Stomach (tissue), 9 donors: ENCODE data around the gene PLCL2. TPM values are rescaled to one million over a fixed set of nuclear protein-coding genes. Genes with fewer than 3 reads are reported as not detected.

ENCODE experiments used
- DNase-seq, 2 donors: peaks; one replicate each; pipeline versions ENCODE4 v3.0.0 to v3.0.0-alpha.2; 2013 to 2019
- H3K27ac ChIP-seq, 5 donors: fragments of 200-600 bp in 4 of 5; sonication (generic) in 4 of 5; one replicate each; pipeline ENCODE4 v1.5.1; 2013 to 2019; ENCODE audit warnings: mild to moderate bottlenecking in 1 of 5, moderate library complexity in 1 of 5
- H3K27me3 ChIP-seq, 3 donors: fragments of 200-600 bp; sonication (generic); one replicate each; pipeline ENCODE4 v1.5.1; 2017 to 2019; ENCODE audit warnings: mixed run types in 1 of 3
- H3K36me3 ChIP-seq, 4 donors: fragments of 200-600 bp; sonication (generic); 1 replicate in 3 of 4; 2 replicates in 1 of 4; pipeline ENCODE4 v1.5.1; 2016 to 2019
- H3K4me1 ChIP-seq, 4 donors: fragments of 200-600 bp; sonication (generic); one replicate each; pipeline ENCODE4 v1.5.1; 2016 to 2019
- H3K4me3 ChIP-seq, 4 donors: fragments of 200-600 bp; sonication (generic) in 3 of 4; one replicate each; pipeline ENCODE4 v1.5.1; 2016 to 2019; ENCODE audit warnings: mild to moderate bottlenecking in 1 of 4
- H3K9me3 ChIP-seq, 4 donors: fragments of 200-600 bp; sonication (generic); one replicate each; pipeline ENCODE4 v1.5.1; 2016 to 2019
- EP300 ChIP-seq: sonication (generic); formaldehyde crosslinking; IDR thresholded peaks from one replicate; pipeline ENCODE4 v1.6.1; 2017; ENCODE audit warnings: antibody characterized with exemption
- POLR2A ChIP-seq, 4 donors: fragments of 450-650 bp; IDR thresholded peaks; one replicate each; pipeline ENCODE4 v1.6.1; 2016; ENCODE audit warnings: antibody characterized with exemption in 4 of 4, control low read depth in 2 of 4, mild to moderate bottlenecking in 1 of 4, moderate library complexity in 1 of 4
- POLR2AphosphoS5 ChIP-seq, 3 donors: sonication (generic); formaldehyde crosslinking; IDR thresholded peaks; one replicate each; pipeline ENCODE4 v1.6.1; 2016; ENCODE audit warnings: antibody characterized with exemption in 3 of 3
- WGBS, 5 donors: extraction: QIAGEN DNeasy Blood & Tissue Kit in 3 of 5; methylation state at CpG; one replicate each; pipeline versions ENCODE4 v1.1.5 to v1.1.7; 2013 to 2018; 5-methylcytosine and 5-hydroxymethylcytosine counted together
- intact Hi-C: fragments of 100-400 bp; cut with DNase I; formaldehyde crosslinking; loops from one replicate; pipeline ENCODE4 v1.15.1; 2023; ENCODE audit warnings: low total_unique reads
- polyA plus RNA-seq, 3 donors: library from polyadenylated mRNA; stranded (reverse); fragments of 200-250 nt; gene quantifications; one replicate each; pipeline ENCODE4 v1.2.3, GENCODE V29; 2013
- total RNA-seq, 5 donors: library from RNA; depleted of rRNA; stranded (reverse); fragments of >200 nt; gene quantifications; one replicate each; pipeline versions ENCODE4 v1.1.0 to v1.2.3, GENCODE V29; 2014 to 2016
- TF ChIP-seq, protein P1 (sequence below), 7 experiments: fragments of 450-650 bp in 4 of 7; fragments of 200-600 bp in 3 of 7; sonication (generic) in 3 of 7; IDR thresholded peaks; one replicate each; pipeline ENCODE4 v1.5.1; 2016 to 2019; ENCODE audit warnings: antibody characterized with exemption in 7 of 7, control low read depth in 2 of 7, mild to moderate bottlenecking in 1 of 7
- donor health status: healthy with polysubstance abuse.
- donor health status: Bipolar disorder and iron deficiency.
- donor health status: healthy.

PLCL2 gene
- total and polyA plus RNA-seq, 8 donors = 1.0 to 34.9 (median 5.7) TPM

DNA sequence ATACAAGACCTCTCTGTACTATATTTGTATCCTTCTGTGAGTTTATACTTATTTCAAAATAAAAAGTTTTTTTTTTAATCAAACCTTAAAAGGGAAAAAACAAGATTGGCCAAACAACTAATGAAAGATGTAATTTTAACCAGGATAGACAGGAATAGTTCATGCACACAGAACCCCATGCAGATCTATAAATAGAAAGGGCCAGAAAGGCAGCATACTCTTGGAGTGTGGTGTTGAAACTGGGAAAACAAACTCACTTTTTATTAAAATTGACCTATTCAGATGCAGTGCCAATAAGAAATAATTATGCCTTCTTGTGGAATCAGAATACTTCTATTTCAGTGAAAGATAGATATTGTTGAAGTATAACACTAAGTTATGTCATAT is 204.6 kb downstream of the PLCL2 start:
- Histone ChIP-seq H3K36me3 (peaks cover 2 to 20% (median 12%) of the 10 kb centered on the region in 4 donors), H3K4me1 (peaks cover 0 to 13% (median 0%) of the 10 kb centered on the region in 4 donors), H3K9me3 (no peaks in the 10 kb centered on the region), H3K27me3 (no peaks in the 10 kb centered on the region), H3K27ac (no peak overlapping the region), H3K4me3 (no peak overlapping the region)
- DNase-seq = no peak
- TF ChIP-seq POLR2AphosphoS5 (IDR thresholded peaks at IDR 0.05) = no peak
- TF ChIP-seq, protein P1, sequence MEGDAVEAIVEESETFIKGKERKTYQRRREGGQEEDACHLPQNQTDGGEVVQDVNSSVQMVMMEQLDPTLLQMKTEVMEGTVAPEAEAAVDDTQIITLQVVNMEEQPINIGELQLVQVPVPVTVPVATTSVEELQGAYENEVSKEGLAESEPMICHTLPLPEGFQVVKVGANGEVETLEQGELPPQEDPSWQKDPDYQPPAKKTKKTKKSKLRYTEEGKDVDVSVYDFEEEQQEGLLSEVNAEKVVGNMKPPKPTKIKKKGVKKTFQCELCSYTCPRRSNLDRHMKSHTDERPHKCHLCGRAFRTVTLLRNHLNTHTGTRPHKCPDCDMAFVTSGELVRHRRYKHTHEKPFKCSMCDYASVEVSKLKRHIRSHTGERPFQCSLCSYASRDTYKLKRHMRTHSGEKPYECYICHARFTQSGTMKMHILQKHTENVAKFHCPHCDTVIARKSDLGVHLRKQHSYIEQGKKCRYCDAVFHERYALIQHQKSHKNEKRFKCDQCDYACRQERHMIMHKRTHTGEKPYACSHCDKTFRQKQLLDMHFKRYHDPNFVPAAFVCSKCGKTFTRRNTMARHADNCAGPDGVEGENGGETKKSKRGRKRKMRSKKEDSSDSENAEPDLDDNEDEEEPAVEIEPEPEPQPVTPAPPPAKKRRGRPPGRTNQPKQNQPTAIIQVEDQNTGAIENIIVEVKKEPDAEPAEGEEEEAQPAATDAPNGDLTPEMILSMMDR (IDR thresholded peaks at IDR 0.05) = no peak
- intact Hi-C loops = no loop called here

DNA sequence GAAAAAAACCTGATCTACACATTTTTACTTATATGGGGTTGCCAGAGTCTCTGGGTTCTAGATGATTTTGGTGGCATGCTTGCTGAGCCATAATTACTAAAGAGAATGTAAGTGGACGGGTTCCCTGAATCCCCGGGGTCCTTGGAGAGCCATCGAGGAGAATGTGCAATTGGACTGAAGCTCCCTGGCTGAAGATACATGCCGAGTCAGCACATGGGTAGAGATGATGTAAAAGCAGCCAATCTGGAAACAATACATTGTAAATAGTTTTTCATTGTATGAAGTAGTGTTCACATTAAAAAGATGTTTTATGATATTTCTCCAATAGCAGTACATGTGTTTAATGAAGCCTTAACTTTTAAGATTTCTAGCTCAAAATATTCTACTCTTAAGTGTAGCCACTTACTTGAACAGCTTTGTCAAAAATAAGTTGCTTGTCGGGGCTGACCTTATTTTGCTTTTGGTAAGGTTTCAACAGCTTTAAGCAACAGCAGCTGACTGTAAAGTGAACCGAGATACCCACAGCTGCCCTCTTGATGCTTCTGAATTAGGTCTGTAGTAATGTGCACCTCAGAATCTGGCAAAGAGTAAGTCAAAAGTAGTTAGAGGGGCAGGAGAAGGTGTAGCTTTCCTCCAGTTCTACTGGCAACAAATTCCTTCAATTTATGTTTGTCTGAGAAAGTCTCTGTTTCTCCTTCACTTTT is 205.7 kb downstream of the PLCL2 start:
- intact Hi-C loops = no loop called here
- no peak for DNase-seq
- H3K4me1 ChIP-seq = peaks cover 0 to 13% (median 0%) of the 10 kb centered on the region in 4 donors
- WGBS, 5 donors = 75 to 89% (median 79%) methylated on average over 6 of the region's 6 CpGs
- no peaks in the 10 kb centered on the region for H3K27me3 ChIP-seq
- no peak overlapping the region for H3K27ac ChIP-seq
- H3K36me3 ChIP-seq = peaks cover 2 to 16% (median 9%) of the 10 kb centered on the region in 4 donors
- no peak overlapping the region for H3K4me3 ChIP-seq
- H3K9me3 ChIP-seq = no peaks in the 10 kb centered on the region
- no peak for TF ChIP-seq EP300
- no peak for TF ChIP-seq POLR2A (IDR thresholded peaks at IDR 0.05)
- TF ChIP-seq POLR2AphosphoS5 (IDR thresholded peaks at IDR 0.05) = no peak
- TF ChIP-seq, protein P1 (IDR thresholded peaks at IDR 0.05) = no peak

DNA sequence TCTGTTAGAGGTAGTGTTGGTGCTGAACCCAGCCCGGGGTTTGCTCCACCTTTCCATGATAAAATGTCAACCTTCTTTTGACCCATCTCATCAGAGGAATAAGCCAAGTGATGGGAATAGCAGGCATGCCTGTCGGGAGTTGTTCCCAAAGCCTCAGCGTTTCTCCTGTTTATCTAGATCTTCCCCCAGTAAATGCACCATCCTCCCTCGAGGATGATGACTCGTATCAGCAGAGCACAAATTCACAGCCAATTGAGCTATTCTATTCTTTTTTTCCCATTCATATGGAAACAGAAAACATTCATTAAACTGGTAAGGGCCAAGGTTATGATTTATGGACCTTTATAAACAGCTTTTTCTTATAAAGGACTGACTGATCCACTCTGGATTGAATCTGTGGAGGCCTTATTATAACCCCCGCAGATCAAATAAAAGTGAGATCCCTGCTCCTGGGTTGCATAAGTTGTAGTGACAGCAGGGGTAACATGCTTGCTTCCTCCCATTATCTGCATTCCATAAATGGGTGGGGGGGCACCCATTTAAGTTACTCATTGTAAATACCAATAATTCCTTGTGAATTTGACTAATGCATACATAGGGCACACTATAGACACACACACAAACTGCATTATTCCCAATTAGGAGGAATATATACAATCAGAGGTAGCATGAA is 207.3 kb downstream of the PLCL2 start:
- intact Hi-C loops = no loop called here
- 67 to 79% (median 76%) methylated on average over 6 of the region's 6 CpGs for WGBS, 5 donors

DNA sequence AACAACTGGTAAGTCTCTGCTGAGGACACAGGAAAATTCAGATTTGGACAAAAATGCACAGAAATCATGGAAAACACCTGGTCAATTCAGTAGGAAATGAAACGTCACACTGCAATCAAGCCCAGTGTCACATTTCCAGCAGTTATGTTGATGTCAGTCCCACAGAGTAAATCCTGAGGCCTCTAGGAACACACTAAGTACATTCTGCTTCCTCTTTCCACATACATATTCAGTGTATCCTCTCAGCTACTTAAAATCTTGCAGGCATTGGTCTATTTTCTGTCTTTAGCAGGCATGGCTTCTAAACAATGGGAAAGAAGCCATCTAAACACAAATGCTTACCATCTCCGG is 207.8 kb downstream of the PLCL2 start:
- Histone ChIP-seq H3K27ac (no peak overlapping the region), H3K36me3 (peaks cover 2 to 16% (median 9%) of the 10 kb centered on the region in 4 donors), H3K4me3 (no peak overlapping the region), H3K9me3 (no peaks in the 10 kb centered on the region), H3K27me3 (no peaks in the 10 kb centered on the region), H3K4me1 (peaks cover 0 to 13% (median 0%) of the 10 kb centered on the region in 4 donors)
- no peak for DNase-seq
- TF ChIP-seq EP300 (no peak), POLR2A (IDR thresholded peaks at IDR 0.05) (no peak), POLR2AphosphoS5 (IDR thresholded peaks at IDR 0.05) (no peak)
- TF ChIP-seq, protein P1 (IDR thresholded peaks at IDR 0.05) = no peak
- intact Hi-C loops = no loop called here
- WGBS, 5 donors = 76 to 90% (median 85%) methylated on average over 2 of the region's 2 CpGs

More for the DNA sequence above, 207.3 kb downstream of the PLCL2 start:
- Histone ChIP-seq H3K4me3 (no peak overlapping the region), H3K4me1 (peaks cover 0 to 13% (median 0%) of the 10 kb centered on the region in 4 donors), H3K27me3 (no peaks in the 10 kb centered on the region), H3K27ac (no peak overlapping the region), H3K36me3 (peaks cover 2 to 16% (median 9%) of the 10 kb centered on the region in 4 donors), H3K9me3 (no peaks in the 10 kb centered on the region)
- no peak for DNase-seq
- TF ChIP-seq POLR2AphosphoS5 (IDR thresholded peaks at IDR 0.05) = no peak

DNA sequence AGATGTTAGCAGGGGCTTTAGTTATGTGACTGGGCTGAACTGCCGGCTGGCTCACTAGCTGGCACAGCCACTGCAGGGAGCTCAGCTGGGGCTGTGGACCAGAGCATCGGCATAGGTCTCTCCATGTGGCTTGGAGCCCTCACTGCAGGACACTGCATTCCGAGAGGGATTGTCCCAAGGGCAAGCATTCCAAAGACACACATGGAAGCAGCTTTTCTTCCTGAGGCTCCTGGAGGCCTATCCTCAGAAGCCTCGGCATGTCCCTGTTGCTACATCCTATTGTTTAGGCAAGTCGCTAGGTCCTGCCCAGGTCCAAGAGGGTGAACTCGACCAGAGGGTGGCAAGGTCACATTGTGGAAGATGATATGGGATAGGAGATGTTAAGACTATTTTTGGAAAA is 209.8 kb downstream of the PLCL2 start:
- H3K36me3 ChIP-seq = peaks cover 2 to 16% (median 9%) of the 10 kb centered on the region in 4 donors
- no peak overlapping the region for H3K27ac ChIP-seq
- no peak overlapping the region for H3K4me3 ChIP-seq
- H3K4me1 ChIP-seq = no peaks in the 10 kb centered on the region
- no peaks in the 10 kb centered on the region for H3K27me3 ChIP-seq
- intact Hi-C loops = no loop called here
- TF ChIP-seq POLR2AphosphoS5 (IDR thresholded peaks at IDR 0.05) (no peak), EP300 (no peak), POLR2A (IDR thresholded peaks at IDR 0.05) (no peak)
- TF ChIP-seq, protein P1 (IDR thresholded peaks at IDR 0.05) = no peak
- no peak for DNase-seq
- WGBS, 5 donors = 50 to 71% (median 59%) methylated on average over 3 to 6 of the region's 6 CpGs
- H3K9me3 ChIP-seq = no peaks in the 10 kb centered on the region
